ENCODE measurements around the gene RAD51B. TPM values are rescaled to one million over a fixed set of nuclear protein-coding genes. Genes with fewer than 3 reads are reported as not detected.

Gene RAD51B
- total RNA-seq, 4 donors from 2014 or later, result 12.6 to 26.4 (median 16.7) TPM

GRCh38 chr14:68135566-68135965, 316.0 kb downstream of the RAD51B start:
- 62 to 67% methylated on average over 2 of the region's 2 CpGs for WGBS, 2 donors
- H3K9me3 ChIP-seq, result no peaks in the 10 kb centered on the region
- H3K36me3 ChIP-seq, result no peaks in the 10 kb centered on the region
- H3K27me3 ChIP-seq, result no peaks in the 10 kb centered on the region
- H3K4me1 ChIP-seq, result peaks cover 0 to 56% (median 10%) of the 10 kb centered on the region in 4 donors
- H3K27ac ChIP-seq, result peak overlapping the region in 2 of 4 donors; percentile 9 to 41
- TF ChIP-seq POLR2A (IDR thresholded peaks at IDR 0.05) (no peak), CTCF (IDR thresholded peaks at IDR 0.05) (no peak), EP300 (IDR thresholded peaks at IDR 0.05) (no peak)
- DNase-seq (ENCODE audit: low spot score in 2 of 2), result no peak
- no peak overlapping the region for H3K4me3 ChIP-seq

- Histone ChIP-seq H3K27ac (peak overlapping the region in 2 of 4 donors; percentile 40 to 76), H3K27me3 (no peaks in the 10 kb centered on the region), H3K9me3 (no peaks in the 10 kb centered on the region), H3K4me1 (peaks cover 0 to 66% (median 9%) of the 10 kb centered on the region in 4 donors), H3K4me3 (no peak overlapping the region), H3K36me3 (no peaks in the 10 kb centered on the region)
- DNase-seq (ENCODE audit: low spot score in 2 of 2), result peak in 1 of 2 donors; percentile 26
- WGBS, 2 donors, result 41 to 47% methylated on average over 3 of the region's 3 CpGs
- TF ChIP-seq POLR2A (IDR thresholded peaks at IDR 0.05) (no peak), EP300 (IDR thresholded peaks at IDR 0.05) (peak in 1 of 2 donors; percentile 35), CTCF (IDR thresholded peaks at IDR 0.05) (no peak)
Observed at GRCh38 chr14:68137704-68138619, 318.4 kb downstream of the RAD51B start.

- DNase-seq (ENCODE audit: low spot score in 2 of 2), result no peak
- H3K9me3 ChIP-seq, result no peaks in the 10 kb centered on the region
- 79 to 82% methylated on average over 4 of the region's 4 CpGs for WGBS, 2 donors
- no peak for TF ChIP-seq POLR2A (IDR thresholded peaks at IDR 0.05)
- TF ChIP-seq CTCF (IDR thresholded peaks at IDR 0.05), result no peak
- TF ChIP-seq EP300 (IDR thresholded peaks at IDR 0.05), result no peak
- H3K27ac ChIP-seq, result peak overlapping the region in 3 of 4 donors; percentile 15 to 73 (median 71)
- H3K27me3 ChIP-seq, result no peaks in the 10 kb centered on the region
- no peaks in the 10 kb centered on the region for H3K36me3 ChIP-seq
- peaks cover 0 to 78% (median 16%) of the 10 kb centered on the region in 4 donors for H3K4me1 ChIP-seq
- H3K4me3 ChIP-seq, result no peak overlapping the region
Observed at GRCh38 chr14:68139431-68140075, 320.0 kb downstream of the RAD51B start.

- Histone ChIP-seq H3K27me3 (no peaks in the 10 kb centered on the region), H3K27ac (peak overlapping the region in 3 of 4 donors; percentile 15 to 73 (median 71)), H3K36me3 (no peaks in the 10 kb centered on the region), H3K9me3 (no peaks in the 10 kb centered on the region), H3K4me3 (no peak overlapping the region), H3K4me1 (peaks cover 0 to 79% (median 19%) of the 10 kb centered on the region in 4 donors)
- DNase-seq (ENCODE audit: low spot score in 2 of 2), result peak; percentile 32 to 75
- TF ChIP-seq EP300 (IDR thresholded peaks at IDR 0.05) (peak in 1 of 2 donors; percentile 80), POLR2A (IDR thresholded peaks at IDR 0.05) (no peak), CTCF (IDR thresholded peaks at IDR 0.05) (no peak)
- 44 to 55% methylated on average over 3 of the region's 3 CpGs for WGBS, 2 donors
Observed at GRCh38 chr14:68140076-68140741, 320.6 kb downstream of the RAD51B start.

All from tibial nerve (tissue), 4 donors.